HepG2 (cell line): ENCODE measurements around the gene RNF208. TPM values are rescaled to one million over a fixed set of nuclear protein-coding genes. Genes with fewer than 3 reads are reported as not detected.

ENCODE experiments used
- ARID5B ChIP-seq: IDR thresholded peaks from 2 replicates; pipeline ENCODE4 v1.4.0; 2020; ENCODE audit warnings: mild to moderate bottlenecking, missing genetic modification reagents
- BATF2 ChIP-seq: sonication (generic); formaldehyde crosslinking; IDR thresholded peaks from 2 replicates; pipeline ENCODE4 v1.8.0; 2022; ENCODE audit warnings: mild to moderate bottlenecking, missing genetic modification reagents, moderate library complexity
- CHCHD3 ChIP-seq: sonication (generic); formaldehyde crosslinking; IDR thresholded peaks from 2 replicates; pipeline ENCODE4 v1.8.0; 2022; ENCODE audit warnings: mild to moderate bottlenecking, missing genetic modification reagents, moderate library complexity
- HNRNPL ChIP-seq: fragments of 200-400 bp; formaldehyde crosslinking; IDR thresholded peaks from 2 replicates; pipeline ENCODE4 v1.6.1; 2017; ENCODE audit warnings: mild to moderate bottlenecking, low read depth, low read length
- KAT8 ChIP-seq: IDR thresholded peaks from 2 replicates; pipeline ENCODE4 v1.6.1; 2016; ENCODE audit warnings: missing genetic modification reagents, missing compliant biosample characterization
- NFIB ChIP-seq: sonication (generic); formaldehyde crosslinking; IDR thresholded peaks from 2 replicates; pipeline ENCODE4 v1.9.0; 2021; ENCODE audit warnings: missing genetic modification reagents, mild to moderate bottlenecking, borderline replicate concordance
- NR1H2 ChIP-seq: sonication (generic); formaldehyde crosslinking; IDR thresholded peaks from 2 replicates; pipeline ENCODE4 v1.8.1; 2022; ENCODE audit warnings: low read depth, missing genetic modification reagents, borderline replicate concordance
- NR2C2 ChIP-seq: sonication (generic); formaldehyde crosslinking; IDR thresholded peaks from 2 replicates; pipeline ENCODE4 v1.4.0; 2020; ENCODE audit warnings: missing genetic modification reagents, mild to moderate bottlenecking, moderate library complexity, borderline replicate concordance
- SALL1 ChIP-seq: sonication (generic); formaldehyde crosslinking; IDR thresholded peaks from 2 replicates; pipeline ENCODE4 v1.8.0; 2022; ENCODE audit warnings: mild to moderate bottlenecking, missing genetic modification reagents
- SKI ChIP-seq: fragments of 450-650 bp; IDR thresholded peaks from one replicate; pipeline ENCODE4 v1.6.1; 2018; ENCODE audit warnings: mild to moderate bottlenecking; ENCODE audit not compliant: partially characterized antibody
- TAF1 ChIP-seq: sonication (generic); formaldehyde crosslinking; IDR thresholded peaks from 2 replicates; pipeline ENCODE4 v1.4.0; 2020; ENCODE audit warnings: missing genetic modification reagents
- TP53 ChIP-seq: sonication (generic); formaldehyde crosslinking; conservative IDR thresholded peaks from 2 replicates; pipeline ENCODE4 v1.4.0; 2020; ENCODE audit warnings: missing genetic modification reagents
- ZFP36L2 ChIP-seq: sonication (generic); formaldehyde crosslinking; IDR thresholded peaks from 2 replicates; pipeline ENCODE4 v1.4.0; 2020; ENCODE audit warnings: missing genetic modification reagents
- ZGPAT ChIP-seq: IDR thresholded peaks from 2 replicates; pipeline ENCODE4 v1.6.1; 2016; ENCODE audit warnings: mild to moderate bottlenecking
- ZNF264 ChIP-seq: sonication (generic); formaldehyde crosslinking; IDR thresholded peaks from 2 replicates; pipeline ENCODE4 v1.4.0; 2020; ENCODE audit warnings: missing genetic modification reagents
- ZNF639 ChIP-seq: conservative IDR thresholded peaks from 2 replicates; pipeline ENCODE4 v1.6.1; 2018; ENCODE audit warnings: missing genetic modification reagents
- ZNF7 ChIP-seq: IDR thresholded peaks from 2 replicates; pipeline ENCODE4 v1.6.1; 2016; ENCODE audit warnings: missing biosample characterization, missing genetic modification reagents
- ZSCAN20 ChIP-seq: sonication (generic); formaldehyde crosslinking; IDR thresholded peaks from 2 replicates; pipeline ENCODE4 v1.4.0; 2020; ENCODE audit warnings: missing genetic modification reagents, mild to moderate bottlenecking, borderline replicate concordance
- polyA plus RNA-seq, 8 experiments: library from polyadenylated mRNA; depleted of rRNA in 3 of 8; stranded (reverse) in 7 of 8; unstranded in 1 of 8; fragments of >200 nt; fragmentation: Illumina TruSeq in 4 of 8; extraction: Trizol in 4 of 8; gene quantifications; 2 replicates each; pipeline versions ENCODE4 v1.2.1 to v1.2.3, GENCODE V29; 2011 to 2016; ENCODE audit warnings: low read depth in 4 of 8, missing spikeins in 1 of 8, mixed read lengths in 1 of 8; ENCODE audit not compliant: insufficient read depth in 1 of 8
- total RNA-seq, 5 experiments: library from RNA; depleted of rRNA; stranded (reverse); fragments of >200 nt; fragmentation: Illumina TruSeq; extraction: Trizol; gene quantifications; 2 replicates each; pipeline ENCODE4 v1.2.3, GENCODE V29; 2016; ENCODE audit warnings: low read depth in 1 of 5

The RNF208 gene
- total and polyA plus RNA-seq, 2 of the 13 experiments (the other 11 are each of a cell fraction or from before 2014, with no cell fraction given), result 1.6 to 2.1 TPM

GRCh38 chr9:137188490-137189296 lies 33.3 kb downstream of the RNF208 start, which contains the start of the genes ANAPC2 and SSNA1 (continued):
- TF ChIP-seq ARID5B (CRISPR knock-in tag) (peak; percentile 62; the same call in 1 of the 2 replicates), ZGPAT (CRISPR knock-in tag) (peak; percentile 89; the same call in 1 of the 2 replicates), NR2C2 (CRISPR knock-in tag) (peak; percentile 80), BATF2 (CRISPR knock-in tag) (0 out of 2 replicates have a peak, but pooled peaks have one; percentile 50), NR1H2 (CRISPR knock-in tag) (0 out of 2 replicates have a peak, but pooled peaks have one; percentile 50), TP53 (peak; percentile 40; the same call in 1 of the 2 replicates), ZNF639 (CRISPR knock-in tag) (peak; percentile 89), ZSCAN20 (CRISPR knock-in tag) (peak; percentile 74; the same call in 1 of the 2 replicates), ZFP36L2 (CRISPR knock-in tag) (0 out of 2 replicates have a peak, but pooled peaks have one; percentile 56), SKI (peak; percentile 93), ZNF7 (no peak), TAF1 (CRISPR knock-in tag) (peak; percentile 86), KAT8 (CRISPR knock-in tag) (peak; percentile 100), NFIB (CRISPR knock-in tag) (no peak), SALL1 (CRISPR knock-in tag) (peak; percentile 89), ZNF264 (0 out of 2 replicates have a peak, but pooled peaks have one; percentile 27), HNRNPL (no peak), CHCHD3 (no peak)
